Measurements from ENCODE around the gene TMEM256.

Gene TMEM256

GRCh38 chr17:7428557-7428956, 24.7 kb upstream of the TMEM256 start, which contains the start of gene SPEM3:
Gene SPEM3 (plus strand): TSS chr17:7428857. CDS start chr17:7428903, 46 bp downstream.
- FAIRE-seq, result no peak
- TF ChIP-seq, protein P1, sequence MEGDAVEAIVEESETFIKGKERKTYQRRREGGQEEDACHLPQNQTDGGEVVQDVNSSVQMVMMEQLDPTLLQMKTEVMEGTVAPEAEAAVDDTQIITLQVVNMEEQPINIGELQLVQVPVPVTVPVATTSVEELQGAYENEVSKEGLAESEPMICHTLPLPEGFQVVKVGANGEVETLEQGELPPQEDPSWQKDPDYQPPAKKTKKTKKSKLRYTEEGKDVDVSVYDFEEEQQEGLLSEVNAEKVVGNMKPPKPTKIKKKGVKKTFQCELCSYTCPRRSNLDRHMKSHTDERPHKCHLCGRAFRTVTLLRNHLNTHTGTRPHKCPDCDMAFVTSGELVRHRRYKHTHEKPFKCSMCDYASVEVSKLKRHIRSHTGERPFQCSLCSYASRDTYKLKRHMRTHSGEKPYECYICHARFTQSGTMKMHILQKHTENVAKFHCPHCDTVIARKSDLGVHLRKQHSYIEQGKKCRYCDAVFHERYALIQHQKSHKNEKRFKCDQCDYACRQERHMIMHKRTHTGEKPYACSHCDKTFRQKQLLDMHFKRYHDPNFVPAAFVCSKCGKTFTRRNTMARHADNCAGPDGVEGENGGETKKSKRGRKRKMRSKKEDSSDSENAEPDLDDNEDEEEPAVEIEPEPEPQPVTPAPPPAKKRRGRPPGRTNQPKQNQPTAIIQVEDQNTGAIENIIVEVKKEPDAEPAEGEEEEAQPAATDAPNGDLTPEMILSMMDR (IDR thresholded peaks at IDR 0.05; ENCODE audit: insufficient read depth, missing control alignments), result no peak
- no peak for DNase-seq (ENCODE audit: insufficient read length, low spot score)

- DNase-seq (ENCODE audit: insufficient read length, low spot score) (no peak), FAIRE-seq (no peak)
- TF ChIP-seq, protein P1 (IDR thresholded peaks at IDR 0.05; ENCODE audit: insufficient read depth, missing control alignments), result no peak
Measured at GRCh38 chr17:7427549-7427948, 23.7 kb upstream of the TMEM256 start.

- TF ChIP-seq, protein P1 (IDR thresholded peaks at IDR 0.05; ENCODE audit: insufficient read depth, missing control alignments), result no peak
- no peak for FAIRE-seq
- DNase-seq (ENCODE audit: insufficient read length, low spot score), result no peak
Measured at GRCh38 chr17:7426896-7427489, 23.1 kb upstream of the TMEM256 start.

DNA sequence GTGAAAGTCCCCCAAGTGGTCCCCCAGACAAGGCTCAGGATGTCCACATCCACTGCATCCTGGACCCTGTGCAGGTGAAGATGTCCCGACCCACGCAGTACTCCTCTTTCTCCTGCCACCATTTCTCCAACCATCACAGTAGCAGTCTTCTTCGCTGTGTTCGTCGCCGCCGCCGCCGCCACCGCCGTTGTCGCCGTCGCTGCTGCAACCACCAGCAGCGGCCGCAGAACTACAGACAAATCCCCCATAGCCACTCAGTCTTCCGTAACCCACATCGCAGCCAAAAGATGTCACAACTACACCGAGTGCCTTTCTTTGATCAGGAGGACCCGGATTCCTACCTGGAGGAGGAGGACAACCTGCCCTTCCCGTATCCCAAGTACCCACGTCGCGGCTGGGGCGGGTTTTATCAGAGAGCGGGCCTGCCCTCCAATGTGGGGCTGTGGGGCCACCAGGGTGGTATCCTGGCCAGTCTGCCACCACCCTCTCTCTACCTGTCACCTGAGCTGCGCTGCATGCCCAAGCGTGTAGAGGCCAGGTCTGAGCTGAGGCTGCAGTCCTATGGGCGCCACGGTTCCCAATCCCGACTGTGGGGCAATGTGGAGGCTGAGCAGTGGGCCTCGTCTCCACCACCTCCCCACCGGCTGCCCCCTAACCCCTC, 22.4 kb upstream of the TMEM256 start:
- no peak for FAIRE-seq
- no peak for DNase-seq (ENCODE audit: insufficient read length, low spot score)
- TF ChIP-seq, protein P1 (IDR thresholded peaks at IDR 0.05; ENCODE audit: insufficient read depth, missing control alignments), result no peak

GRCh38 chr17:7425756-7426155, 21.9 kb upstream of the TMEM256 start:
- DNase-seq (ENCODE audit: insufficient read length, low spot score), result no peak
- no peak for FAIRE-seq
- TF ChIP-seq, protein P1 (IDR thresholded peaks at IDR 0.05; ENCODE audit: insufficient read depth, missing control alignments), result no peak

- TF ChIP-seq, protein P1 (IDR thresholded peaks at IDR 0.05; ENCODE audit: insufficient read depth, missing control alignments), result no peak
- DNase-seq (ENCODE audit: insufficient read length, low spot score) (no peak), FAIRE-seq (no peak)
Measured at GRCh38 chr17:7425316-7425715, 21.4 kb upstream of the TMEM256 start, which contains the start of gene SPEM2. Gene SPEM2 (plus strand): TSS chr17:7425616. CDS start chr17:7425689, 73 bp downstream.

DNA sequence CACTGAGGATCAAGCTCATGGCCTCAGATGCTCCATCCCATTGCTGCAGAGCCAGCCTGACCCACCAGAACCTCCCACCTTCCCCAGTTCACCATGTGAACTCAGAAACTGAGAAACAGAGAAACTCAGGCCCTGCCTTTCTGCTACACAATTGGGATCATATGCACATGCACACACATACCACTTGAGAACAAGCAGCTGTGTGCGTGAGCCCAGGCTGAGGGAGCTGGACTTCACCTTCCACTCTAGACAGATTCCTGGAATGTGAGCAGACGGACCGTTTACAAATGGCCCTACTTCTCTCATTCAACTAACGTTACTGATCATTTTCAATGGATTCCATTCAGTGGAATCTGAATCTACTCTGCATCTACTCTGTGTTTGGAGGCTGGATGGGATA, 19.8 kb upstream of the TMEM256 start:
- TF ChIP-seq, protein P1 (IDR thresholded peaks at IDR 0.05; ENCODE audit: insufficient read depth, missing control alignments), result no peak
- FAIRE-seq, result no peak
- DNase-seq (ENCODE audit: insufficient read length, low spot score), result no peak
